ENCODE data around the gene TTC28. TPM values are rescaled to one million over a fixed set of nuclear protein-coding genes. Genes with fewer than 3 reads are reported as not detected.
"Not testable (repeated sequence)": the region's sequence is repeated elsewhere in the genome, so short reads cannot be mapped to it uniquely, and the experiment has no call there.

TTC28 gene
- total and polyA plus RNA-seq, 8 donors: 31.1 to 44.2 (median 41.4) TPM

DNA sequence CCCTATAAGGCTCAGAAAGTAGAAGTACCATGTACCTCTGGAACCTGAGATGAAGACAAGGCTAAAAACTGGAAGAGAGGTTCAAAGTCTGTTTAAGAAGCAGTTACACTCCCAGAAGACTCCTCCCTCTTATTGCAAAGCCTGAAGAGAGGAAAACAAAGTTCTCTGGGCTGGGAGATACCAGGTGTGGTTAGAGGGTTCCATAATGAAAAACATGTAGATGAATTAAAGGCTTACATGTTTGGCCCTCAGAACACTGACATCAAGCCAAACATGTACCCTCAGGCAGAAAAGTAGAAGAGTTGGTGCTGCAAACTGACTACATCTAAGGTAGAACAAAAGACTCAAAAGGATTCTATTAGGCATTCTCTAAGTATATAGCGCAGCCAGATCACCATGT is 205.3 kb downstream of the TTC28 start:
- H3K27ac ChIP-seq: no peak overlapping the region
- intact Hi-C loops (cut with DNase I): no loop called here

DNA sequence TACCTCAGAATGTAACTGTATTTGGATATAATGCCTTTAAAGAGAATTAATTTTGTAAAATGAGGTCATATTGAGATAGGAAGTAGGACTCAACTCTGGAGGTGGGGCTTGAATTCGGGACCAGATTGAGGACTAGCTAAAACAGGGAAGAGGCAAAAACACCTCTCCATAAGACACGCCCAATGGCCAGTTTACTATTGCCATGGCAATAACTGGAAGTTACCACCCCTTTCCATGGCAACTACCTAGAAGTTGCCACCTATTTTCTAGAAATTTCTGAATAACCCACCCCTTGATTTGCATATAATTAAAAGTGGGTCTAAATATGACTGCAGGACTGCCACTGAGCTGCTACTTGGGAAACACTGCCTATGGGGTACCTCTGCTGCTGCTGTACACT is 206.4 kb downstream of the TTC28 start:
- H3K36me3 ChIP-seq: no peaks in the 10 kb centered on the region
- TF ChIP-seq, protein P1, sequence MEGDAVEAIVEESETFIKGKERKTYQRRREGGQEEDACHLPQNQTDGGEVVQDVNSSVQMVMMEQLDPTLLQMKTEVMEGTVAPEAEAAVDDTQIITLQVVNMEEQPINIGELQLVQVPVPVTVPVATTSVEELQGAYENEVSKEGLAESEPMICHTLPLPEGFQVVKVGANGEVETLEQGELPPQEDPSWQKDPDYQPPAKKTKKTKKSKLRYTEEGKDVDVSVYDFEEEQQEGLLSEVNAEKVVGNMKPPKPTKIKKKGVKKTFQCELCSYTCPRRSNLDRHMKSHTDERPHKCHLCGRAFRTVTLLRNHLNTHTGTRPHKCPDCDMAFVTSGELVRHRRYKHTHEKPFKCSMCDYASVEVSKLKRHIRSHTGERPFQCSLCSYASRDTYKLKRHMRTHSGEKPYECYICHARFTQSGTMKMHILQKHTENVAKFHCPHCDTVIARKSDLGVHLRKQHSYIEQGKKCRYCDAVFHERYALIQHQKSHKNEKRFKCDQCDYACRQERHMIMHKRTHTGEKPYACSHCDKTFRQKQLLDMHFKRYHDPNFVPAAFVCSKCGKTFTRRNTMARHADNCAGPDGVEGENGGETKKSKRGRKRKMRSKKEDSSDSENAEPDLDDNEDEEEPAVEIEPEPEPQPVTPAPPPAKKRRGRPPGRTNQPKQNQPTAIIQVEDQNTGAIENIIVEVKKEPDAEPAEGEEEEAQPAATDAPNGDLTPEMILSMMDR (IDR thresholded peaks at IDR 0.05): no peak
- no peaks in the 10 kb centered on the region for H3K4me1 ChIP-seq
- ATAC-seq (no peak), DNase-seq (no peak)
- no peak overlapping the region for H3K27ac ChIP-seq
- H3K27me3 ChIP-seq: no peaks in the 10 kb centered on the region
- intact Hi-C loops (cut with DNase I): no loop called here
- H3K4me3 ChIP-seq: no peak overlapping the region
- H3K9me3 ChIP-seq: no peaks in the 10 kb centered on the region

More for the DNA sequence above, 205.3 kb downstream of the TTC28 start:
- Histone ChIP-seq H3K27me3 (no peaks in the 10 kb centered on the region), H3K9me3 (no peaks in the 10 kb centered on the region), H3K4me3 (no peak overlapping the region), H3K36me3 (no peaks in the 10 kb centered on the region), H3K4me1 (no peaks in the 10 kb centered on the region)
- TF ChIP-seq, protein P1 (IDR thresholded peaks at IDR 0.05): no peak
- no peak for ATAC-seq
- no peak for DNase-seq

DNA sequence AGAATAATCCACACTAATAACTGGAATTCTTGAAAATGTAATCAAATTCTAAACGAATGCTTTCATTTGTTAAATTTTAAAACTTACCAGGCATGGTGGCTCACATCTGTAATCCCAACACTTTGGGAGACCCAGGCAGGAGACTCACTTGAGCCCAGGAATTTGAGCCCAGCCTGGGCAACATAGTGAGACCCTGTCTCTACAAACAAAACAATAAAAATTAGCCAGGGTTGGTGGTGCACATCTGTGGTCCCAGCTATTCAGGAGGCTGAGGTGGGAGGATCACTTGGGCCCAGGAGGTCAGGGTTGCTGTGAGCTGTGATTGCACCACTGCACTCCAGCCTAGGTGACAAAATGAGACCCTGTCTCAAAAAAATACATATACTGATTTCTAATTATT is 212.6 kb downstream of the TTC28 start:
- ATAC-seq; H3K4me1 ChIP-seq; H3K36me3 ChIP-seq; H3K4me3 ChIP-seq; DNase-seq; H3K27ac ChIP-seq; H3K9me3 ChIP-seq; intact Hi-C loops (cut with DNase I); H3K27me3 ChIP-seq: not testable (repeated sequence)

DNA sequence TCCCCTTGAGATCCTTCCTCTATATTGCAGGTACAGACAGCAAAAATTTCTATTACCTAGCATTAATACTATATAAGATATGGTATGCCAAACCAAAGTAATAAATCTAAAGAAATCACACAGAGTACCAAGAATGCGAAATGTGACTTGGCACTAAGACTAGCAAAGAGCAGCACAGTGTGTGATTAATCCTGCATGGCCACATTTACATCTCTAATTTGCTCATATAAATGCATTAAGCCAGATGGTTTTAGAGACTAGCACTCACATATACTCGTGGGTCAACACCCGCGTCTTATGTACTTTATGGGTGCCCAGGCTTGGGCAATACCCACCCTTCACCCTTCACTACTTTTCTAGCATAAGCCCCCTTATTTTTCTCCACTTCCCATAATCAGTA is 213.2 kb downstream of the TTC28 start:
- Histone ChIP-seq H3K4me1 (no peaks in the 10 kb centered on the region), H3K27ac (no peak overlapping the region), H3K36me3 (no peaks in the 10 kb centered on the region), H3K4me3 (no peak overlapping the region), H3K27me3 (no peaks in the 10 kb centered on the region), H3K9me3 (no peaks in the 10 kb centered on the region)
- DNase-seq: no peak
- intact Hi-C loops (cut with DNase I): no loop called here
- ATAC-seq: no peak
- TF ChIP-seq, protein P1 (IDR thresholded peaks at IDR 0.05): no peak

DNA sequence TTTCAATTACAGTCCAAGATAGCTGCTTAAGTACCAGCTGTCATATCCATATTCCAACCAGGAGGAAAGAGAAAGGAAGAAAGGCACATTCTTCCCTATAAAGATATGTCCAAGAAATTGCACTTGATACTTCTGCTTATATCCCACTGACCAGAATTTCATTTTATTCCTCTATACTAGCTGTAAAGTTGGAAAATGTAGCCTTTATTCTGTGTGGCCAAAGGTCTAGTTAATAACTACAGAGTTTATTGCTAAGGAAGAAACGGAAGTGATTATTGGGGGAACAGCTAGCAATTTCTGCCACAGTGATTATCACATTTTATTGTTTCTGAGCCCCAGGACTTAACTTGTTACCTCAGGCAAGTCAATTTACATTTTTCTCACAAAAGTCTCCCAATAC is 213.8 kb downstream of the TTC28 start:
- TF ChIP-seq, protein P1 (IDR thresholded peaks at IDR 0.05): no peak
- ATAC-seq: no peak
- no peak for DNase-seq
- Histone ChIP-seq H3K27ac (no peak overlapping the region), H3K4me1 (no peaks in the 10 kb centered on the region), H3K9me3 (no peaks in the 10 kb centered on the region), H3K27me3 (no peaks in the 10 kb centered on the region), H3K4me3 (no peak overlapping the region), H3K36me3 (no peaks in the 10 kb centered on the region)
- intact Hi-C loops (cut with DNase I): no loop called here

DNA sequence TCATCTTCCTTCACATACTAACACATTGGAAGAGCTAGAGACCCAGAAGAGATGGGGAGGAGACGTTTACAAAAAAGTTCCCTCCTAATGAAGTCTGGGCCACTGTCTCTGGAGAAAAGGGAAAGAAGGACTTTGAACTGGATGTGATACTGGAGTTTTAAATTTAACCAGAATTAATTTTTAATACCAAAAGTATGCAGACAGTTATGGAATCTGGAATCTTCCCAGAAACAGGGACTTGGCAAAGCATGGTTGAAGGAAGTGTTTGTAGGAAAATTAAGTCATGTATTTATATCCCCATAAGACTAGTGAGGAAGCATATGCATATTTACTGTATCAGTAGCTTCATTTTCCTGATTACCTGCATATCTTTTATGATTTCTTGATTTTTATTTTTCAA is 215.5 kb downstream of the TTC28 start:
- Histone ChIP-seq H3K27me3 (no peaks in the 10 kb centered on the region), H3K4me3 (no peak overlapping the region), H3K9me3 (no peaks in the 10 kb centered on the region), H3K4me1 (no peaks in the 10 kb centered on the region), H3K36me3 (no peaks in the 10 kb centered on the region), H3K27ac (no peak overlapping the region)
- ATAC-seq: no peak
- intact Hi-C loops (cut with DNase I): no loop called here
- TF ChIP-seq, protein P1 (IDR thresholded peaks at IDR 0.05): no peak
- DNase-seq: peak in 1 of 4 donors; percentile 15

DNA sequence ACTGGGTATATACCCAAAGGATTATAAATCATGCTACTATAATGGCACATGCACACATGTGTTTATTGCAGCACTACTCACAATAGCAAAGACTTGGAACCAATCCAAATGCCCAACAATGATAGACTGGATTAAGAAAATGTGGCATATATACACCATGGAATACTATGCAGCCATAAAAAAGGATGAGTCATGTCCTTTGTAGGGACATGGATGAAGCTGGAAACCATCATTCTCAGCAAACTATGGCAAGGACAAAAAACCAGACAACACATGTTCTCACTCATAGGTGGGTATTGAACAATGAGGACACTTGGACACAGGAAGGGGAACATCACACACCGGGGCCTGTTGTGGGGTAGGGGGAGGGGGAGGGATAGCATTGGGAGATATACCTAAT is 216.2 kb downstream of the TTC28 start:
- not testable (repeated sequence) for H3K36me3 ChIP-seq, H3K9me3 ChIP-seq

More for the DNA sequence above, 216.2 kb downstream of the TTC28 start:
- H3K27me3 ChIP-seq; H3K4me1 ChIP-seq; DNase-seq; H3K4me3 ChIP-seq; ATAC-seq; H3K27ac ChIP-seq; intact Hi-C loops (cut with DNase I): not testable (repeated sequence)

Data from left lung (tissue), 10 donors.